ENCODE results near the gene AMT.

- TF ChIP-seq CTCF (conservative IDR thresholded peaks at IDR 0.05; ENCODE audit: low read length): no peak
- TF ChIP-seq EZH2phosphoT487 (IDR thresholded peaks at IDR 0.05; ENCODE audit: borderline replicate concordance): no peak
Observed at GRCh38 chr3:49397470-49397869, 24.8 kb downstream of the AMT start.

All from Loucy (cell line).